ENCODE data around the gene VPS37B. TPM values are rescaled to one million over a fixed set of nuclear protein-coding genes. Genes with fewer than 3 reads are reported as not detected.

VPS37B gene
- total and polyA plus RNA-seq, 2 of the 8 experiments (the other 6 are each of a cell fraction or from before 2014, with no cell fraction given): 11.9 to 15.7 TPM

GRCh38 chr12:122853582-122854245 lies 42.2 kb downstream of the VPS37B start:
- no peaks in the 10 kb centered on the region; the same call in 1 of the 2 replicates for H3K79me1 ChIP-seq (ENCODE audit: low read depth, low read length)
- H2BK15ac ChIP-seq (ENCODE audit: low read length): no peak overlapping the region
- H3K27me3 ChIP-seq (replicated peaks in 1 of 4; ENCODE audit: control insufficient read depth in 3 of 4, extremely low read depth in 1 of 4, insufficient read depth in 3 of 4, low read length in 3 of 4): no peaks in the 10 kb centered on the region
- no peak overlapping the region for H3K4me3 ChIP-seq (ENCODE audit: extremely low read depth in 1 of 4, insufficient read depth in 2 of 4, low read depth in 3 of 4, low read length in 4 of 4)
- H3K14ac ChIP-seq (ENCODE audit: insufficient read length): no peak overlapping the region
- ChIA-PET CTCF (ENCODE audit: partially characterized antibody) (interaction anchor here (1.0 to 20.1 kb wide), 3 partner anchors 7 to 95 kb away, joined by 3 to 473 read pairs (median 129); no protein-coding TSS in a partner anchor), POLR2A (ENCODE audit: partially characterized antibody) (interaction anchor here (1.0 kb wide), 1 partner anchor 126 kb away, joined by 3 read pairs; the partner anchor contains the start of gene ARL6IP4)
- no peak for DNase-seq (ENCODE audit: low read depth in 1 of 2, low spot score in 2 of 2)
- H2BK20ac ChIP-seq (ENCODE audit: low read length): no peak overlapping the region
- no peak overlapping the region for H3K23ac ChIP-seq (ENCODE audit: insufficient read length)
- no peak overlapping the region for H2AFZ ChIP-seq (ENCODE audit: low read length)
- H2AK5ac ChIP-seq (ENCODE audit: low read depth, low read length): no peak overlapping the region
- no peak overlapping the region for H2BK120ac ChIP-seq (replicated peaks; ENCODE audit: low read depth, low read length)
- H2BK5ac ChIP-seq (ENCODE audit: low read depth, low read length): no peak overlapping the region
- H3K23me2 ChIP-seq (ENCODE audit: low read depth, low read length): no peaks in the 10 kb centered on the region
- H3K9ac ChIP-seq (replicated peaks in 1 of 4; ENCODE audit: extremely low read depth in 1 of 4, low read depth in 3 of 4, low read length in 3 of 4): no peak overlapping the region
- no peak overlapping the region for H3K4ac ChIP-seq (replicated peaks; ENCODE audit: insufficient read length, low read depth, low read length)
- no peak overlapping the region for H3K56ac ChIP-seq (replicated peaks; ENCODE audit: insufficient read length, low read depth, low read length)
- no peak overlapping the region for H4K91ac ChIP-seq (replicated peaks; ENCODE audit: insufficient read length, low read length)
- 93% methylated on average over 17 of the region's 17 CpGs; no CpG with 5 or more reads in 1 of the 2 experiments for WGBS, 2 experiments (ENCODE audit: extremely low coverage in 1 of 2, insufficient coverage in 1 of 2, insufficient read length in 1 of 2, insufficient replicate concordance in 2 of 2, low coverage in 1 of 2, low lambda C conversion rate in 2 of 2, missing lambda C conversion rate in 1 of 2)
- H3K18ac ChIP-seq (ENCODE audit: extremely low read depth, low read length): no peak overlapping the region
- H3K79me2 ChIP-seq (ENCODE audit: control insufficient read depth in 1 of 2, insufficient read depth in 2 of 2, low read length in 2 of 2): no peaks in the 10 kb centered on the region
- no peak for FAIRE-seq
- no peak overlapping the region for H3K27ac ChIP-seq (ENCODE audit: low read depth, low read length)
- peak overlapping the region; percentile 4; the same call in 1 of the 2 replicates for H4K8ac ChIP-seq (ENCODE audit: extremely low read depth, insufficient read depth, low read length)
- peaks cover 6 to 9% of the 10 kb centered on the region in 2 experiments for H4K20me1 ChIP-seq (replicated peaks in 1 of 2; ENCODE audit: control insufficient read depth in 1 of 2, insufficient read depth in 2 of 2, low read length in 2 of 2)
- H3K4me2 ChIP-seq (ENCODE audit: insufficient read depth in 1 of 2, low read depth in 2 of 2, low read length in 2 of 2): no peak overlapping the region
- H4K5ac ChIP-seq (ENCODE audit: insufficient read length, low read depth, low read length): no peak overlapping the region
- peaks cover 0 to 3% (median 0%) of the 10 kb centered on the region in 4 experiments; a peak in 2 of 8 replicates for H3K36me3 ChIP-seq (ENCODE audit: control insufficient read depth in 2 of 4, insufficient read depth in 4 of 4, low read length in 3 of 4)
- no peaks in the 10 kb centered on the region for H3K4me1 ChIP-seq (replicated peaks in 1 of 4; ENCODE audit: control insufficient read depth in 3 of 4, insufficient read depth in 4 of 4, low read length in 3 of 4)
- H3K9me3 ChIP-seq (ENCODE audit: insufficient read depth in 2 of 2, low read depth in 1 of 2, low read length in 1 of 2): no peaks in the 10 kb centered on the region
- H2BK12ac ChIP-seq (ENCODE audit: low read depth, low read length): no peak overlapping the region
- TF ChIP-seq RNF2 (IDR thresholded peaks at IDR 0.05; ENCODE audit: borderline replicate concordance, low read depth, low read length, missing control alignments, poor library complexity, severe bottlenecking): no peak

Data from H1 (cell line).